ENCODE measurements around the gene UBASH3B. TPM values are rescaled to one million over a fixed set of nuclear protein-coding genes. Genes with fewer than 3 reads are reported as not detected.
A peak's percentile ranks its signal among the peaks of the same experiment; 100 is the strongest.

Gene UBASH3B
- total RNA-seq, 2 experiments from 2014 or later = 54.7 to 73.0 TPM

- POLR2A ChIA-PET = interaction anchor here (0.6 to 7.4 kb wide), 10 partner anchors 9 to 90 kb away, joined by 3 to 88 read pairs (median 6); partner anchors contain the start of gene UBASH3B
- H3K79me2 ChIP-seq (ENCODE audit: insufficient read depth, low read depth, low read length) = peaks cover 21% of the 10 kb centered on the region; the same call in 1 of the 2 replicates
- CTCF ChIA-PET (ENCODE audit: unreplicated experiment) = interaction anchor here (0.8 kb wide), 1 partner anchor 16 kb away, joined by 3 read pairs; no protein-coding TSS in a partner anchor
- DNase-seq (ENCODE audit: low spot score) = no peak
- no peak overlapping the region for H2AFZ ChIP-seq (ENCODE audit: low read length)
- TF ChIP-seq EZH2phosphoT487 (IDR thresholded peaks at IDR 0.05; ENCODE audit: borderline replicate concordance, low read depth, low read length) (no peak), CTCF (conservative IDR thresholded peaks at IDR 0.05; ENCODE audit: low read length) (no peak)
- no peaks in the 10 kb centered on the region for H4K20me1 ChIP-seq (ENCODE audit: insufficient read depth, low read length)
- no peak overlapping the region for H3K4me2 ChIP-seq (ENCODE audit: low read length)
- no peaks in the 10 kb centered on the region for H3K36me3 ChIP-seq (ENCODE audit: insufficient read depth, low read length)
- intact Hi-C loops (cut with micrococcal nuclease; ENCODE audit: unreplicated experiment) = no loop called here
- peaks cover 74% of the 10 kb centered on the region for H3K4me1 ChIP-seq (ENCODE audit: insufficient read depth, low read length, poor library complexity, severe bottlenecking)
- BruUV-seq (replicated peaks) = no TSS peak
- no peaks in the 10 kb centered on the region for H3K9me3 ChIP-seq (ENCODE audit: low read length)
- peak overlapping the region; percentile 3 for H3K27ac ChIP-seq (ENCODE audit: low read depth, low read length, poor library complexity, severe bottlenecking)
- no peak overlapping the region for H3K4me3 ChIP-seq (ENCODE audit: low read depth, low read length, poor library complexity, severe bottlenecking)
- no peaks in the 10 kb centered on the region for H3K9me2 ChIP-seq (ENCODE audit: insufficient read depth, low read length)
These were observed 86.9 kb downstream of the UBASH3B start for GRCh38 chr11:122742301-122743018.

- TF ChIP-seq EZH2phosphoT487 (IDR thresholded peaks at IDR 0.05; ENCODE audit: borderline replicate concordance, low read depth, low read length) = no peak
- TF ChIP-seq CTCF (conservative IDR thresholded peaks at IDR 0.05; ENCODE audit: low read length) = no peak
- no peak for DNase-seq (ENCODE audit: low spot score)
- Histone ChIP-seq H3K36me3 (ENCODE audit: insufficient read depth, low read length) (no peaks in the 10 kb centered on the region), H4K20me1 (ENCODE audit: insufficient read depth, low read length) (no peaks in the 10 kb centered on the region), H3K27ac (ENCODE audit: low read depth, low read length, poor library complexity, severe bottlenecking) (peak overlapping the region; percentile 85), H2AFZ (ENCODE audit: low read length) (peak overlapping the region; percentile 57; the same call in 1 of the 2 replicates), H3K9me3 (ENCODE audit: low read length) (no peaks in the 10 kb centered on the region), H3K4me3 (ENCODE audit: low read depth, low read length, poor library complexity, severe bottlenecking) (peak overlapping the region; percentile 53), H3K9me2 (ENCODE audit: insufficient read depth, low read length) (no peaks in the 10 kb centered on the region), H3K4me2 (ENCODE audit: low read length) (peak overlapping the region; percentile 66), H3K4me1 (ENCODE audit: insufficient read depth, low read length, poor library complexity, severe bottlenecking) (peaks cover 81% of the 10 kb centered on the region), H3K79me2 (ENCODE audit: insufficient read depth, low read depth, low read length) (peaks cover 21% of the 10 kb centered on the region; the same call in 1 of the 2 replicates)
- TSS peak; percentile 73 for BruUV-seq (replicated peaks)
- intact Hi-C loops (cut with micrococcal nuclease; ENCODE audit: unreplicated experiment) = no loop called here
- CTCF ChIA-PET (ENCODE audit: unreplicated experiment) = interaction anchor here (0.5 to 0.8 kb wide), 2 partner anchors 17 to 114 kb away, joined by 3 to 8 read pairs; no protein-coding TSS in a partner anchor
- POLR2A ChIA-PET = interaction anchor here (0.6 to 7.4 kb wide), 13 partner anchors 9 to 91 kb away, joined by 3 to 88 read pairs (median 4); partner anchors contain the start of gene UBASH3B
These were observed 87.7 kb downstream of the UBASH3B start for GRCh38 chr11:122743097-122743741.

Data from OCI-LY7 (cell line).